Mesendoderm (in vitro differentiated cells): Measurements from ENCODE around the gene EARS2.

Source experiments
- DNase-seq: peaks from one replicate; pipeline ENCODE4 v3.0.0; 2013
- H2AK5ac ChIP-seq: 2 replicates; pipeline ENCODE4 v1.6.1; 2013; ENCODE audit warnings: low read length, inconsistent platforms
- H2BK120ac ChIP-seq: 2 replicates; pipeline ENCODE4 v1.6.1; 2013; ENCODE audit warnings: low read depth, mild to moderate bottlenecking, low read length, moderate library complexity, mixed read lengths
- H2BK15ac ChIP-seq: replicated peaks from 2 replicates; pipeline ENCODE4 v1.6.1; 2013; ENCODE audit warnings: low read depth, mild to moderate bottlenecking, moderate library complexity
- H2BK5ac ChIP-seq: 2 replicates; pipeline ENCODE4 v1.6.1; 2013; ENCODE audit warnings: low read length, inconsistent platforms
- H3K18ac ChIP-seq: 2 replicates; pipeline ENCODE4 v1.6.1; 2013; ENCODE audit warnings: mild to moderate bottlenecking, low read length, mixed read lengths
- H3K23ac ChIP-seq: one replicate; pipeline ENCODE4 v1.6.1; 2013; ENCODE audit warnings: low read length
- H3K27ac ChIP-seq: 2 replicates; pipeline ENCODE4 v1.5.1; 2013; ENCODE audit warnings: low read depth, mild to moderate bottlenecking, inconsistent platforms, low read length, moderate library complexity
- H3K27me3 ChIP-seq: 2 replicates; pipeline ENCODE4 v1.6.1; 2013; ENCODE audit warnings: low read length, control low read depth, mild to moderate bottlenecking, inconsistent platforms; ENCODE audit not compliant: insufficient read depth, poor library complexity
- H3K36me3 ChIP-seq: 2 replicates; pipeline ENCODE4 v1.6.1; 2013; ENCODE audit warnings: low read length, inconsistent platforms; ENCODE audit not compliant: control insufficient read depth, insufficient read depth
- H3K4ac ChIP-seq: one replicate; pipeline ENCODE4 v1.6.1; 2013; ENCODE audit warnings: low read depth, mild to moderate bottlenecking, low read length, moderate library complexity
- H3K4me1 ChIP-seq: 2 replicates; pipeline ENCODE4 v1.6.1; 2013; ENCODE audit warnings: low read depth, low read length, inconsistent platforms; ENCODE audit not compliant: control insufficient read depth
- H3K4me2 ChIP-seq: 2 replicates; pipeline ENCODE4 v1.6.1; 2013; ENCODE audit warnings: low read length
- H3K4me3 ChIP-seq: 2 replicates; pipeline ENCODE4 v1.5.1; 2013; ENCODE audit warnings: mild to moderate bottlenecking, low read length
- H3K56ac ChIP-seq: one replicate; pipeline ENCODE4 v1.6.1; 2013; ENCODE audit warnings: low read length
- H3K79me1 ChIP-seq: 2 replicates; pipeline ENCODE4 v1.6.1; 2013; ENCODE audit warnings: low read length, inconsistent platforms
- H3K79me2 ChIP-seq: 2 replicates; pipeline ENCODE4 v1.6.1; 2013; ENCODE audit warnings: mild to moderate bottlenecking, low read length; ENCODE audit not compliant: control insufficient read depth, insufficient read depth
- H3K9ac ChIP-seq: 2 replicates; pipeline ENCODE4 v1.6.1; 2013; ENCODE audit warnings: low read length, inconsistent platforms
- H4K5ac ChIP-seq: one replicate; pipeline ENCODE4 v1.6.1; 2013; ENCODE audit warnings: low read length
- H4K8ac ChIP-seq: one replicate; pipeline ENCODE4 v1.6.1; 2013; ENCODE audit warnings: low read depth, mild to moderate bottlenecking, control low read depth, low read length, moderate library complexity
- WGBS: extraction: QIAGEN DNeasy Blood & Tissue Kit; methylation state at CpG from one replicate; pipeline ENCODE4 v1.1.7; 2013; ENCODE audit warnings: low lambda C conversion rate, missing lambda C conversion rate; ENCODE audit not compliant: insufficient coverage; ENCODE audit errors: extremely low coverage; 5-methylcytosine and 5-hydroxymethylcytosine counted together

Gene EARS2

DNA sequence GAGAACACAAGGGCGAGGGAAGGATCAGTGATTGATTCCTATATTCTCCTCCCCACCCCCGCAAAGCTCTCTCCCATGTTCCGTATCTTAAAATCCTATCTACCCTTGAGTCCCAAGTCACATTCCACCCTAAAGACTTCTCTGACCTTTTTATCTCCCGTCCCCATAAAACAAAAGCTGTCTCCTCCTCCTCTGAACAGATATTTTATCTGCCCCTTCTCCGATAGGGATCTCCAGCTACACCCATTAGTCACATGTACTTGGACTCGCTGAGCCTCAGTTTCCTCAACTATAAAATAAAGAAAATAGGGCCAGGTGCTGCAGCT lies 59.6 kb downstream of the EARS2 start:
- Histone ChIP-seq H2BK120ac (no peak overlapping the region), H3K4me2 (no peak overlapping the region), H2AK5ac (no peak overlapping the region), H3K4ac (no peak overlapping the region), H3K4me1 (no peaks in the 10 kb centered on the region), H4K8ac (no peak overlapping the region), H3K23ac (no peak overlapping the region), H3K27me3 (no peaks in the 10 kb centered on the region), H3K27ac (no peak overlapping the region), H3K9ac (no peak overlapping the region), H3K56ac (no peak overlapping the region), H2BK5ac (no peak overlapping the region), H3K79me2 (peaks cover 39% of the 10 kb centered on the region), H2BK15ac (no peak overlapping the region), H3K79me1 (peaks cover 17% of the 10 kb centered on the region), H3K18ac (no peak overlapping the region), H4K5ac (no peak overlapping the region), H3K4me3 (no peak overlapping the region), H3K36me3 (peaks cover 10% of the 10 kb centered on the region)
- WGBS = no CpG with 5 or more reads among the region's 6 CpGs
- DNase-seq = peak; percentile 25

DNA sequence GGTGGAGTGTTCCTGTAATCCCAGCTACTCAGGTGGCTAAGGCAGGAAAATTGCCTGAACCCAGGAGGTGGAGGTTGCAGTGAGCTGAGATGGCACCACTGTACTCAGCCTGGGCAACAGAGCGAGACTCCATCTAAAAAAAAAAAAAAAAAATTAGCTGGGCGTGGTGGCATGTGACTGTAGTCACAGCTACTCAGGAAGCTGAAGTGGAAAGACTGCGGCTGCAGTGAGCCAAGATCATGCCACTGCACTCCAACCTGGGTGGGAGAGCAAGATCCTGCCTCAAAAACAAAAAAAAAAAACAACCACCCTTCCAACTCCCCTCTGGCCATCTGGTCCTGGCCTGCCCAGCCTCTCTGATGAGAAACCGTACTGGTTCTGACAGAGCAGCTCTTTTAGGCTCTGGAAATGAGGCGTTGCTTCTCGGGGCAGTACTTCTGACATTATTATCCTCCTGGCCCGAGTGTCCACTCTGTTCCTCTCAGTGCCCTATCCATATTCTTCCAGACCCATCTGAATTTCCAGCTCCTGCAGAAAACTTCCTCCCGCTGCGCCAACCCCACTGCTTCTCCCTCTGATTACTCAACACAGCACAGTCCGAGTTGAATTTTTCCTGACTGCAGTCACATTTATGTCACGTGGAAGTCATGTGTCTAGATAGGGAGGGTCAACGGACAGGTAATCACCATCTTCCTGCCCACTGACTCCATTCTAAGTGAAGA lies 60.2 kb downstream of the EARS2 start:
- Histone ChIP-seq H3K9ac (no peak overlapping the region), H3K79me2 (peaks cover 33% of the 10 kb centered on the region), H3K4me3 (no peak overlapping the region), H2BK15ac (no peak overlapping the region), H2BK5ac (no peak overlapping the region), H4K8ac (no peak overlapping the region), H3K4me1 (no peaks in the 10 kb centered on the region), H3K18ac (no peak overlapping the region), H3K56ac (no peak overlapping the region), H3K4ac (no peak overlapping the region), H3K23ac (no peak overlapping the region), H2AK5ac (no peak overlapping the region), H3K4me2 (no peak overlapping the region), H3K36me3 (peaks cover 10% of the 10 kb centered on the region), H3K27ac (no peak overlapping the region), H4K5ac (no peak overlapping the region), H3K79me1 (peaks cover 14% of the 10 kb centered on the region), H3K27me3 (no peaks in the 10 kb centered on the region), H2BK120ac (no peak overlapping the region)
- DNase-seq = no peak
- WGBS = no CpG with 5 or more reads among the region's 12 CpGs

DNA sequence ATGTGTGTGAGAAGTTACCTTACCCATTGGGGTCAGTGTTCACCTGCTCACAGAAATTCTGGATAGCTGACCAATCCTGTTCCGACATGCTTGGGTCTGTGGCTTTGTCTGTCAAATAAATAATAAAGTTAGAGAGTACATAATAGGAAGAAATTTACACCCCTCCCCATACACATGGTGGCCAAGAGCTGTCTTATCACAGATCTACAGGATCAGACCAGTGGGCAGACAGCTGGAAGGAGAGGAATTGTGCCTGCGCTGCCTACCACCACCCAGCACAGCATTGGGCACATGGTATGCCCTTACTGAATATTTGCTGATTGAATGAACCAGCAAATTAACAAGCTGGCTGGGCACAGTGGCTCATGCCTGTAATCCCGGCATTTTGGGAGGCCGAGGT lies 61.5 kb downstream of the EARS2 start:
- Histone ChIP-seq H4K5ac (no peak overlapping the region), H3K27me3 (no peaks in the 10 kb centered on the region), H2BK15ac (no peak overlapping the region), H3K79me2 (peaks cover 22% of the 10 kb centered on the region), H4K8ac (no peak overlapping the region), H3K23ac (no peak overlapping the region), H3K36me3 (peaks cover 10% of the 10 kb centered on the region), H2BK5ac (no peak overlapping the region), H3K4me2 (no peak overlapping the region), H3K4ac (no peak overlapping the region), H2AK5ac (no peak overlapping the region), H3K9ac (no peak overlapping the region), H3K4me3 (no peak overlapping the region), H3K56ac (no peak overlapping the region), H3K79me1 (peaks cover 12% of the 10 kb centered on the region), H3K18ac (no peak overlapping the region), H3K27ac (no peak overlapping the region), H2BK120ac (no peak overlapping the region), H3K4me1 (no peaks in the 10 kb centered on the region)
- DNase-seq = no peak
- no CpG with 5 or more reads among the region's 4 CpGs for WGBS

DNA sequence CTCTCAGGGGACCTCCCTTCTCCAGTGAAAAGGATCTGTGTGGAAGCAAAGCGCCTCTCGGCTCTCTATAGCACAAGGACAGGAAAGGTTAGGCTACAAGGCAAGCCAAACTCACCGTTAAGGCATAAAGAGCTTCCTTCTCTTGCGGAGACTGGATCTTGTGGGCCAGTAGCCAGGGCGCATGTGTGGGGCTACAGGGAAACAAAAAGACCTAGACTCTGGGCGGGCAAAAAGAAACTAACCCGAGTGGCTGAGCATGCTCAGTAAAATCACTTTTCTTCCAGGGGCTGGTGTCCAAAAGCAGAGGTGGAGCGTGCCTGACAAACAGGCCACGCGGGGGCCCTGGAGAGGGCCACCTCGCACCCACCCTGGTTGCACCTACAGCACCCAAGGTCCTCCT lies 63.0 kb downstream of the EARS2 start:
- no peak overlapping the region for H4K8ac ChIP-seq
- H3K27ac ChIP-seq = no peak overlapping the region
- H2BK120ac ChIP-seq = no peak overlapping the region
- no peak overlapping the region for H3K4me3 ChIP-seq
- peaks cover 12% of the 10 kb centered on the region for H3K79me2 ChIP-seq
- no peaks in the 10 kb centered on the region for H3K4me1 ChIP-seq
- no peak overlapping the region for H3K56ac ChIP-seq
- H3K36me3 ChIP-seq = peaks cover 10% of the 10 kb centered on the region
- no peaks in the 10 kb centered on the region for H3K27me3 ChIP-seq
- no peak overlapping the region for H3K4ac ChIP-seq
- no peak overlapping the region for H4K5ac ChIP-seq
- H2AK5ac ChIP-seq = no peak overlapping the region
- no CpG with 5 or more reads among the region's 11 CpGs for WGBS
- no peak overlapping the region for H2BK15ac ChIP-seq
- H3K79me1 ChIP-seq = peaks cover 7% of the 10 kb centered on the region
- H3K9ac ChIP-seq = no peak overlapping the region
- H3K23ac ChIP-seq = no peak overlapping the region
- H3K18ac ChIP-seq = no peak overlapping the region
- no peak overlapping the region for H2BK5ac ChIP-seq
- DNase-seq = no peak
- H3K4me2 ChIP-seq = no peak overlapping the region

DNA sequence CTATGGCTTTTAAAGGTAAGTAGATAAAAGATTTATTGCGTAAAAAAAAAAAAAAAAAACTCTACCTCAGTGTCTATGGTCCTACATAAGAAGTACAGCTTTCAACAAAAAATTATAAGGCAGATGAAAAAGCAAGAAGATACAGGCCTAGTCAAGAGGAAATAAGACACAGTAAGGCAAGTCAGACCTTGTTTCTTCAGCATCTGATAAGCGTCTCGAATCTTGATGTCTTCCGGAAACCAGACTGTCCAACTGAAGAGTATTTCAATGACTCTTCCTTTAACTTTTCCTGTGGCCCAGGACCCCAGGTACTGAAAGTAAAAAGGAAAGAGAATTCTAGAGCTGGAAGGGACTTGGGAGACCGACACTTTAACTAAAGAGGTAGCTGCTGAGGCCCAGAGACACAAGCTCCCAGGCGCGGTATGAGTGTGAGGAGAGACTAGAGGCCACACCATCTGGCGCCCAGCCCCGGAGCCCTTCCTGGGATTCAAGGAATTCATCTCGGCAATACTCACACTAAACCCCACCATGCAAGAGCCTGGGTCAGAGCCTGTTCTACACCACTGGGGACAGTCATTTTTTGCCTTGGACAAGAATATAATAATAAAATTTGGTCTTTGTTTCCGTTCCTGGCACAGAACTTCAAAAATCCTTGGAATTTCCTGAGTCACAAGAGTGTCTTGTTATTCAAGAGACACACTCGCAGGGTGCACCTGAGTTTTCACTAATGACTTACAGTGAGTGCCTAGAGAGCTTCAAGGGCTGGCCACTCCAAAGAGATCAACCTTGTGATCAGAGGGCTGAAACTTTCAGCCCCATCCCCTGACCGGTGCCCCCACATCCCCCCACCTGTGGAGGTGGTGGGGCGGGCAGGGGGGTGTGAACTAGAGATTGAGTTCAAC lies 65.4 kb downstream of the EARS2 start:
- H2BK120ac ChIP-seq = no peak overlapping the region
- H3K18ac ChIP-seq = no peak overlapping the region
- peaks cover 19% of the 10 kb centered on the region for H3K36me3 ChIP-seq
- no peak overlapping the region for H3K23ac ChIP-seq
- no peak overlapping the region for H3K56ac ChIP-seq
- no peak overlapping the region for H3K4me2 ChIP-seq
- no peaks in the 10 kb centered on the region for H3K79me2 ChIP-seq
- no peak overlapping the region for H3K4ac ChIP-seq
- H3K27ac ChIP-seq = no peak overlapping the region
- no peak overlapping the region for H4K8ac ChIP-seq
- no peak overlapping the region for H2BK5ac ChIP-seq
- H3K4me3 ChIP-seq = no peak overlapping the region
- no peak overlapping the region for H3K9ac ChIP-seq
- WGBS = no CpG with 5 or more reads among the region's 14 CpGs
- H2AK5ac ChIP-seq = no peak overlapping the region
- no peak overlapping the region for H2BK15ac ChIP-seq
- no peaks in the 10 kb centered on the region for H3K4me1 ChIP-seq
- no peak for DNase-seq
- H4K5ac ChIP-seq = no peak overlapping the region
- no peaks in the 10 kb centered on the region for H3K27me3 ChIP-seq
- H3K79me1 ChIP-seq = peaks cover 2% of the 10 kb centered on the region
